Vagina (tissue), 2 donors: ENCODE data around the gene SLC37A2.

ENCODE experiments used
- POLR2A ChIP-seq, 2 donors: fragments of 450-650 bp; IDR thresholded peaks; one replicate each; pipeline ENCODE4 v1.6.1; 2017; ENCODE audit warnings: antibody characterized with exemption in 2 of 2, mild to moderate bottlenecking in 2 of 2, moderate library complexity in 2 of 2
- POLR2AphosphoS5 ChIP-seq, 2 donors: sonication (generic); formaldehyde crosslinking; IDR thresholded peaks; one replicate each; pipeline ENCODE4 v1.9.0; 2017; ENCODE audit warnings: antibody characterized with exemption in 2 of 2, mild to moderate bottlenecking in 2 of 2, low read depth in 1 of 2; ENCODE audit not compliant: insufficient read depth in 1 of 2
- TF ChIP-seq, protein P1 (sequence below), 3 experiments: fragments of 450-650 bp in 2 of 3; fragments of 200-600 bp in 1 of 3; sonication (generic) in 1 of 3; IDR thresholded peaks; one replicate each; pipeline ENCODE4 v1.5.1; 2017 to 2019; ENCODE audit warnings: antibody characterized with exemption in 3 of 3, mild to moderate bottlenecking in 2 of 3, moderate library complexity in 2 of 3

DNA sequence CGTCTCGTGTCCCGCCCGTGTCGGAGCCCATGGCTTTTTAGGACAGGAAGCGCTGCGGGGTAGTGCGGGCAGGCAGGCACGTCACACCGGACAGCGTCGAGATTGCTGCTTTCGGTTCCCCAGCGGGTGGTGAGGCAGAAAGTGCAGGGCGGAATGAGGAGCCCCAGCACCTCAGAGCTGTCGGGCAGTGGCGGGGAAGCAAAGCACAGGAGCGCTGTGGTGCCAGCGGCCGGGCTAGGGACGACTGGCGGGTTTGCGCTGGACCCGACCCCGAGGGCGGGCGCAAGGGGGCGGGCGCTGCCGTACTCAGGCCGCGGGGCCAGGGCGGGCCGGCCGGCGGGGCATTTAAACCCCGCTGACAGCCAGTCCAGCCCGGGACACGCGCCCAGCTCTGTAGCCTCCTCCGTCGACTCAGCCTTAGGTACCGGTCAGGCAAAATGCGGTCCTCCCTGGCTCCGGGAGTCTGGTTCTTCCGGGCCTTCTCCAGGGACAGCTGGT lies at the start of gene SLC37A2:
- TF ChIP-seq, protein P1, sequence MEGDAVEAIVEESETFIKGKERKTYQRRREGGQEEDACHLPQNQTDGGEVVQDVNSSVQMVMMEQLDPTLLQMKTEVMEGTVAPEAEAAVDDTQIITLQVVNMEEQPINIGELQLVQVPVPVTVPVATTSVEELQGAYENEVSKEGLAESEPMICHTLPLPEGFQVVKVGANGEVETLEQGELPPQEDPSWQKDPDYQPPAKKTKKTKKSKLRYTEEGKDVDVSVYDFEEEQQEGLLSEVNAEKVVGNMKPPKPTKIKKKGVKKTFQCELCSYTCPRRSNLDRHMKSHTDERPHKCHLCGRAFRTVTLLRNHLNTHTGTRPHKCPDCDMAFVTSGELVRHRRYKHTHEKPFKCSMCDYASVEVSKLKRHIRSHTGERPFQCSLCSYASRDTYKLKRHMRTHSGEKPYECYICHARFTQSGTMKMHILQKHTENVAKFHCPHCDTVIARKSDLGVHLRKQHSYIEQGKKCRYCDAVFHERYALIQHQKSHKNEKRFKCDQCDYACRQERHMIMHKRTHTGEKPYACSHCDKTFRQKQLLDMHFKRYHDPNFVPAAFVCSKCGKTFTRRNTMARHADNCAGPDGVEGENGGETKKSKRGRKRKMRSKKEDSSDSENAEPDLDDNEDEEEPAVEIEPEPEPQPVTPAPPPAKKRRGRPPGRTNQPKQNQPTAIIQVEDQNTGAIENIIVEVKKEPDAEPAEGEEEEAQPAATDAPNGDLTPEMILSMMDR (IDR thresholded peaks at IDR 0.05) = peak in 1 of 3 experiments; percentile 20
- TF ChIP-seq POLR2AphosphoS5 (IDR thresholded peaks at IDR 0.05; ENCODE audit: insufficient read depth in 1 of 2, low read depth in 1 of 2) (peak in 1 of 2 donors; percentile 57), POLR2A (IDR thresholded peaks at IDR 0.05) (no peak)
